Omental fat pad (tissue), 4 donors: ENCODE results near the gene SMARCB1. TPM values are rescaled to one million over a fixed set of nuclear protein-coding genes. Genes with fewer than 3 reads are reported as not detected.

ENCODE experiments used
- ATAC-seq: fragments of 150-250 bp; one replicate; pipeline ENCODE4 v1.9.1; 2016; ENCODE audit warnings: mild to moderate bottlenecking, moderate library complexity; ENCODE audit not compliant: low FRiP score
- DNase-seq: peaks from one replicate; pipeline ENCODE4 v3.0.0-alpha.2; 2019; ENCODE audit warnings: low spot score
- CTCF ChIP-seq, 3 donors: fragments of 450-650 bp; IDR thresholded peaks; one replicate each; pipeline ENCODE4 v1.5.1; 2016 to 2017; ENCODE audit warnings: antibody characterized with exemption in 3 of 3, mild to moderate bottlenecking in 3 of 3, moderate library complexity in 2 of 3
- total RNA-seq, 4 donors: library from RNA; depleted of rRNA; stranded (reverse); fragments of >200 nt; gene quantifications; one replicate each; pipeline ENCODE4 v1.1.0, GENCODE V29; 2016

The SMARCB1 gene
- total RNA-seq, 4 donors from 2014 or later = 38.8 to 50.9 (median 47.6) TPM

GRCh38 chr22:23829845-23830372, 43.1 kb downstream of the SMARCB1 start:
- no peak for TF ChIP-seq CTCF (IDR thresholded peaks at IDR 0.05)
- ATAC-seq (no peak), DNase-seq (no peak)

GRCh38 chr22:23831261-23831660, 44.5 kb downstream of the SMARCB1 start:
- no peak for TF ChIP-seq CTCF (IDR thresholded peaks at IDR 0.05)
- ATAC-seq (no peak), DNase-seq (no peak)

- DNase-seq = no peak
- no peak for TF ChIP-seq CTCF (IDR thresholded peaks at IDR 0.05)
Observed at GRCh38 chr22:23831781-23832180, 45.0 kb downstream of the SMARCB1 start.

GRCh38 chr22:23832226-23833016, 45.7 kb downstream of the SMARCB1 start:
- no peak for DNase-seq
- ATAC-seq = no peak
- no peak for TF ChIP-seq CTCF (IDR thresholded peaks at IDR 0.05)

More at GRCh38 chr22:23831781-23832180, 45.0 kb downstream of the SMARCB1 start:
- ATAC-seq = no peak

GRCh38 chr22:23833017-23833751, 46.4 kb downstream of the SMARCB1 start:
- DNase-seq (no peak), ATAC-seq (no peak)

GRCh38 chr22:23833911-23834317, 47.1 kb downstream of the SMARCB1 start:
- no peak for TF ChIP-seq CTCF (IDR thresholded peaks at IDR 0.05)
- ATAC-seq (no peak), DNase-seq (no peak)

More at GRCh38 chr22:23833017-23833751, 46.4 kb downstream of the SMARCB1 start:
- TF ChIP-seq CTCF (IDR thresholded peaks at IDR 0.05) = no peak
